CD14-positive monocyte (primary cell): ENCODE measurements around the gene PCDHGA7. TPM values are rescaled to one million over a fixed set of nuclear protein-coding genes. Genes with fewer than 3 reads are reported as not detected.
A peak's percentile ranks its signal among the peaks of the same experiment; 100 is the strongest.

ENCODE experiments used
- DNase-seq, 3 donors: peaks; one replicate each; pipeline ENCODE4 v3.0.0-alpha.2; 2011 to 2022
- H2AFZ ChIP-seq: 2 replicates; pipeline ENCODE4 v1.6.0; 2012; ENCODE audit warnings: mild to moderate bottlenecking, low read depth, low read length, inconsistent platforms; ENCODE audit not compliant: insufficient read depth, poor library complexity, severe bottlenecking
- H3K27ac ChIP-seq, 2 donors: 1 replicate in 1 of 2; 2 replicates in 1 of 2; pipeline ENCODE4 v1.5.1; 2012 to 2013; ENCODE audit warnings: low read length in 2 of 2, control low read depth in 1 of 2, inconsistent platforms in 1 of 2, low read depth in 1 of 2, mild to moderate bottlenecking in 1 of 2
- H3K27me3 ChIP-seq, 2 donors: one replicate each; pipeline versions ENCODE4 v1.6.0 to v1.6.1; 2011 to 2013; ENCODE audit warnings: low read length in 2 of 2; ENCODE audit not compliant: control insufficient read depth in 2 of 2, insufficient read depth in 2 of 2
- H3K36me3 ChIP-seq, 2 donors: replicated peaks in 1 of 2; 1 replicate in 1 of 2; 2 replicates in 1 of 2; pipeline versions ENCODE4 v1.5.1 to v1.6.1; 2012 to 2013; ENCODE audit warnings: low read length in 2 of 2, control low read depth in 1 of 2, inconsistent platforms in 1 of 2, mild to moderate bottlenecking in 1 of 2; ENCODE audit not compliant: insufficient read depth in 2 of 2, control insufficient read depth in 1 of 2
- H3K4me1 ChIP-seq, 2 donors: 1 replicate in 1 of 2; 2 replicates in 1 of 2; pipeline versions ENCODE4 v1.5.1 to v1.6.1; 2012 to 2013; ENCODE audit warnings: low read length in 2 of 2, control low read depth in 1 of 2, inconsistent platforms in 1 of 2, mild to moderate bottlenecking in 1 of 2, moderate library complexity in 1 of 2; ENCODE audit not compliant: insufficient read depth in 2 of 2, control insufficient read depth in 1 of 2
- H3K4me2 ChIP-seq: replicated peaks from 2 replicates; pipeline ENCODE3; 2012; ENCODE audit warnings: low read length, moderate library complexity, mild to moderate bottlenecking; ENCODE audit not compliant: poor library complexity, severe bottlenecking; ENCODE audit errors: extremely low read depth
- H3K4me3 ChIP-seq, 3 experiments: fragments of 200-600 bp in 1 of 3; sonication (generic) in 1 of 3; replicated peaks in 1 of 3; 1 replicate in 2 of 3; 2 replicates in 1 of 3; pipeline ENCODE4 v1.5.1; 2011 to 2013; ENCODE audit warnings: low read length in 3 of 3, mild to moderate bottlenecking in 3 of 3, control low read depth in 2 of 3, low read depth in 2 of 3, inconsistent platforms in 1 of 3, moderate library complexity in 1 of 3
- H3K79me2 ChIP-seq: 2 replicates; pipeline ENCODE4 v1.6.0; 2012; ENCODE audit warnings: mild to moderate bottlenecking, control low read depth, inconsistent platforms, low read length, moderate library complexity; ENCODE audit not compliant: insufficient read depth
- H3K9ac ChIP-seq: 2 replicates; pipeline ENCODE4 v1.6.0; 2017; ENCODE audit warnings: low read length, mild to moderate bottlenecking; ENCODE audit not compliant: insufficient read depth, poor library complexity, severe bottlenecking
- H3K9me3 ChIP-seq, 2 donors: replicated peaks in 1 of 2; 1 replicate in 1 of 2; 2 replicates in 1 of 2; pipeline versions ENCODE4 v1.5.1 to v1.6.1; 2012 to 2013; ENCODE audit warnings: low read length in 2 of 2, control low read depth in 1 of 2; ENCODE audit not compliant: control insufficient read depth in 1 of 2, insufficient read depth in 1 of 2
- H4K20me1 ChIP-seq: 2 replicates; pipeline ENCODE4 v1.6.0; 2012; ENCODE audit warnings: mild to moderate bottlenecking, low read length, control low read depth, moderate library complexity; ENCODE audit not compliant: insufficient read depth
- H3K27ac Mint-ChIP-seq, 7 donors: one replicate each; pipeline ENCODE4 v1.8.0; 2020; ENCODE audit warnings: mild to moderate bottlenecking in 7 of 7, mixed read lengths in 7 of 7, moderate library complexity in 6 of 7, inconsistent platforms in 2 of 7
- H3K27me3 Mint-ChIP-seq, 3 donors: one replicate each; pipeline ENCODE4 v1.8.0; 2021 to 2022; ENCODE audit warnings: low read depth in 3 of 3, mild to moderate bottlenecking in 3 of 3, mixed read lengths in 3 of 3, moderate library complexity in 3 of 3, inconsistent platforms in 1 of 3
- H3K36me3 Mint-ChIP-seq, 2 donors: one replicate each; pipeline ENCODE4 v1.8.0; 2020; ENCODE audit warnings: mixed read lengths in 2 of 2, inconsistent platforms in 1 of 2, mild to moderate bottlenecking in 1 of 2
- H3K4me1 Mint-ChIP-seq: one replicate; pipeline ENCODE4 v1.8.0; 2020; ENCODE audit warnings: mild to moderate bottlenecking, mixed read lengths
- H3K4me3 Mint-ChIP-seq, 2 donors: one replicate each; pipeline ENCODE4 v1.8.0; 2020; ENCODE audit warnings: mild to moderate bottlenecking in 2 of 2, mixed read lengths in 2 of 2, moderate library complexity in 1 of 2
- H3K9me3 Mint-ChIP-seq, 7 donors: one replicate each; pipeline ENCODE4 v1.8.0; 2020 to 2022; ENCODE audit warnings: mixed read lengths in 7 of 7, mild to moderate bottlenecking in 6 of 7, moderate library complexity in 6 of 7, inconsistent platforms in 2 of 7
- whole genome bisulfite sequencing: methylation state at CpG from one replicate; pipeline ENCODE4 v1.1.5; 2013; ENCODE audit warnings: missing lambda C conversion rate; ENCODE audit not compliant: insufficient coverage; 5-methylcytosine and 5-hydroxymethylcytosine counted together
- intact Hi-C, 2 donors: fragments of 100-400 bp; cut with micrococcal nuclease; formaldehyde crosslinking; loops; one replicate each; pipeline versions ENCODE4 v1.15.0 to v1.15.1; 2023
- polyA plus RNA-seq, 3 donors: library from polyadenylated mRNA; depleted of rRNA in 1 of 3; unstranded in 2 of 3; stranded (reverse) in 1 of 3; fragments of 300-500 nt in 2 of 3; fragments of >200 nt in 1 of 3; fragmentation: Illumina TruSeq in 2 of 3; gene quantifications; 1 replicate in 2 of 3; 2 replicates in 1 of 3; pipeline ENCODE4 v1.2.3, GENCODE V29; 2012 to 2021
- TF ChIP-seq, protein P1 (sequence below): fragments of 200-600 bp; IDR thresholded peaks from one replicate; pipeline ENCODE4 v1.8.0; 2022; ENCODE audit warnings: antibody characterized with exemption, mild to moderate bottlenecking

PCDHGA7 gene
- polyA plus RNA-seq, 3 donors = not detected

GRCh38 chr5:141399555-141400258 is 17.2 kb downstream of the PCDHGA7 start:
- TF ChIP-seq, protein P1, sequence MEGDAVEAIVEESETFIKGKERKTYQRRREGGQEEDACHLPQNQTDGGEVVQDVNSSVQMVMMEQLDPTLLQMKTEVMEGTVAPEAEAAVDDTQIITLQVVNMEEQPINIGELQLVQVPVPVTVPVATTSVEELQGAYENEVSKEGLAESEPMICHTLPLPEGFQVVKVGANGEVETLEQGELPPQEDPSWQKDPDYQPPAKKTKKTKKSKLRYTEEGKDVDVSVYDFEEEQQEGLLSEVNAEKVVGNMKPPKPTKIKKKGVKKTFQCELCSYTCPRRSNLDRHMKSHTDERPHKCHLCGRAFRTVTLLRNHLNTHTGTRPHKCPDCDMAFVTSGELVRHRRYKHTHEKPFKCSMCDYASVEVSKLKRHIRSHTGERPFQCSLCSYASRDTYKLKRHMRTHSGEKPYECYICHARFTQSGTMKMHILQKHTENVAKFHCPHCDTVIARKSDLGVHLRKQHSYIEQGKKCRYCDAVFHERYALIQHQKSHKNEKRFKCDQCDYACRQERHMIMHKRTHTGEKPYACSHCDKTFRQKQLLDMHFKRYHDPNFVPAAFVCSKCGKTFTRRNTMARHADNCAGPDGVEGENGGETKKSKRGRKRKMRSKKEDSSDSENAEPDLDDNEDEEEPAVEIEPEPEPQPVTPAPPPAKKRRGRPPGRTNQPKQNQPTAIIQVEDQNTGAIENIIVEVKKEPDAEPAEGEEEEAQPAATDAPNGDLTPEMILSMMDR = no peak
- H3K27me3 Mint-ChIP-seq = peaks cover 70 to 85% (median 83%) of the 10 kb centered on the region in 3 donors
- H3K9me3 ChIP-seq = peaks cover 41 to 83% of the 10 kb centered on the region in 2 donors
- H3K27ac Mint-ChIP-seq = no peak overlapping the region
- intact Hi-C loops = no loop called here
- no peak overlapping the region for H3K9ac ChIP-seq
- H3K27ac ChIP-seq = no peak overlapping the region
- H2AFZ ChIP-seq = no peak overlapping the region
- H3K36me3 Mint-ChIP-seq = peaks cover 9% of the 10 kb centered on the region in 2 donors
- H3K4me3 Mint-ChIP-seq = peak overlapping the region in 1 of 2 donors; percentile 73
- H3K4me3 ChIP-seq = no peak overlapping the region
- H3K4me1 ChIP-seq = peaks cover 0 to 3% of the 10 kb centered on the region in 2 donors
- H3K4me2 ChIP-seq = no peak overlapping the region
- H3K27me3 ChIP-seq = peaks cover 61 to 97% of the 10 kb centered on the region in 2 donors
- no peak for DNase-seq
- 31% methylated on average over 59 of the region's 61 CpGs for WGBS
- peaks cover 28 to 76% (median 62%) of the 10 kb centered on the region in 7 donors for H3K9me3 Mint-ChIP-seq
- no peaks in the 10 kb centered on the region for H4K20me1 ChIP-seq
- H3K36me3 ChIP-seq = no peaks in the 10 kb centered on the region
- peaks cover 9% of the 10 kb centered on the region for H3K4me1 Mint-ChIP-seq
- no peaks in the 10 kb centered on the region for H3K79me2 ChIP-seq

- H3K27ac ChIP-seq = no peak within 1 kb of the TSS
- Mint-ChIP-seq H3K27me3 (peaks cover 66 to 85% (median 83%) of the 10 kb centered on the region in 3 donors), H3K36me3 (peaks cover 10 to 11% of the 10 kb centered on the region in 2 donors), H3K27ac (peak within 1 kb of the TSS in 1 of 7 donors; percentile 24), H3K9me3 (peaks cover 26 to 70% (median 55%) of the 10 kb centered on the region in 7 donors), H3K4me1 (peaks cover 9% of the 10 kb centered on the region), H3K4me3 (peak within 1 kb of the TSS; percentile 61 to 82)
- no peaks in the 10 kb centered on the region for H3K36me3 ChIP-seq
- H2AFZ ChIP-seq = peak within 1 kb of the TSS; percentile 17
- TF ChIP-seq, protein P1 = peak; percentile 70
- no peaks in the 10 kb centered on the region for H4K20me1 ChIP-seq
- peaks cover 35 to 67% of the 10 kb centered on the region in 2 donors for H3K9me3 ChIP-seq
- DNase-seq = peak in 1 of 3 donors; percentile 8
- H3K9ac ChIP-seq = no peak within 1 kb of the TSS
- peak within 1 kb of the TSS; percentile 4 for H3K4me2 ChIP-seq
- 17% methylated on average over 25 of the region's 27 CpGs for WGBS
- H3K79me2 ChIP-seq = no peaks in the 10 kb centered on the region
- no peak within 1 kb of the TSS for H3K4me3 ChIP-seq
- H3K4me1 ChIP-seq = peaks cover 0 to 3% of the 10 kb centered on the region in 2 donors
- intact Hi-C loops = no loop called here
- peaks cover 67 to 95% of the 10 kb centered on the region in 2 donors for H3K27me3 ChIP-seq
These were observed 20.2 kb downstream of the PCDHGA7 start, which contains the start of gene PCDHGA9 for GRCh38 chr5:141402553-141403243. TSS of gene PCDHGA9 (plus strand) at chr5:141402778. CDS start at chr5:141402953, 175 bp downstream.
